GM18867 (cell line): ENCODE results near the gene ATP2A3.
"Not testable (repeated sequence)": the region's sequence is repeated elsewhere in the genome, so short reads cannot be mapped to it uniquely, and the experiment has no call there.

Experiments used
- ATAC-seq: cut with Tn5 transposase; IDR thresholded peaks from one replicate; pipeline ENCODE4 v1.9.1; 2021; ENCODE audit warnings: mild to moderate bottlenecking, moderate library complexity; ENCODE audit not compliant: unreplicated experiment

The ATP2A3 gene

DNA sequence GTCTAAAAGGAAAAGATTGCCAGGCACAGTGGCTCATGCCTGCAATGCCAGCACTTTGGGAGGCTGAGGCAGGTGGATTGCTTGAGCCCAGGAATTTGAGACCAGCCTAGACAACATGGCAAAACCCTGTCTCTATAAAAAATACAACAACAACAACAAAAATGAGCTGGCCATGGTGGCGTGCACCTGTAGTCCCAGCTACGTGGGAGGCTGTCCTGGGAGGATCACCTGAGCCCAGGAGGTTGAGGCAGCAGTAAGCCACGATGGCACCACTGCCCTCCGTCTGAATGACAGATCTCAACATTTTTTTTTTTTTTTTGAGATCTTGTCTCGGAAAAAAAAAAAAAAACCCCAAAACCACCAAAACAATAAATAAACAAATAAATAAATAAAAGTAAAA is 28.1 kb upstream of the ATP2A3 start:
- no peak for ATAC-seq

DNA sequence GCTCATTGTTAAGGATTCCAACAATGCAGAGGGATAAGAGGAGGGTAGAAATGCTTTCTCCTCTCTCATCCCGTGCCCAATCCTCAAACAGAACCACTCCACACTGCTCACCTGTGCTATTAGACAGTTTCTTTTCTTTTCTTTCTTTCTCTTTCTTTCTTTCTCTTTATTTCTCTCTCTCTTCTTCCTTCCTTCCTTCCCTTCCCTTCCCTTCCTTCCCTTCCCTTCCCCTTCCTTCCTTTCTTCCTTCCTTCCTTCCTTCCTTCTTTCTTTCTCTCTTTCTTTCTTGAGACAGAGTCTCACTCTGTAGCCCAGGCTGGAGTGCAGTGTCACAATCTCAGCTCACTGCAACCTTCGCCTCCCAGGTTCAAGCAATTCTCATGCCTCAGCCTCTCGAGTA is 27.5 kb upstream of the ATP2A3 start:
- not testable (repeated sequence) for ATAC-seq

DNA sequence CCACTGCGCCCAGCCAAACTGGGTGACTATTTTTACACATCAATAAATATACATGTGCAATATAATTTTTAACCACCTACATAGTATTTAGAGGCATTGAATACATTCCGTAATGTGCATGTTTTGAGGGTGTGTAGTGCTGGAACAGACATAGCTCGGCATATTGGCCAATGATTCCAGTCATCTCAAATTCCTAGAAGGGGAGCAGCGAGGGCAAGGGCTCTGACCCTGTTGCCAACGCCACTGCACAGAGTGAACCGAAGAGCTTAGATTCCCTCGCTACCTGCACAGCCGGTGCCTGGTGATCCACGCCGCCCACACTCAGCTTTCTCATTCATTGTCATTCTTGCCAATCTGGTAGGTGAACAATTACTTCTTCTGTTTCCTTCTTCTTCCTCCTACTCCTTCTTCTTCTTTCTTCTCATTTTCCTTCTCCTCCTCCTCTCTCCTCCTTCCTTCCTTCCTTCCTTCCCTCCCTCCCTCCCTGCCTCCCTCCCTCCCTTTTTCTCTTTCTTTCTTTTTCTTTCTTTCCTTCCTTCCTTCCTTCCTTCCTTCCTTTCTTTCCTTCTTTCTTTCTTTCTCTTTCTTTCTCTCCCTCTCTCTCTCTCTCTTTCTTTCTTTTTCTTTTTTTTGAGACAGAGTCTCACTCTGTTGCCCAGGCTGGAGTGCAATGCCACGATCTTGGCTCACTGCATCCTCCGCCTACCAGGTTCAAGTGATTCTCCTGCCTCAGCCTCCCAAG is 26.3 kb upstream of the ATP2A3 start:
- no peak for ATAC-seq

DNA sequence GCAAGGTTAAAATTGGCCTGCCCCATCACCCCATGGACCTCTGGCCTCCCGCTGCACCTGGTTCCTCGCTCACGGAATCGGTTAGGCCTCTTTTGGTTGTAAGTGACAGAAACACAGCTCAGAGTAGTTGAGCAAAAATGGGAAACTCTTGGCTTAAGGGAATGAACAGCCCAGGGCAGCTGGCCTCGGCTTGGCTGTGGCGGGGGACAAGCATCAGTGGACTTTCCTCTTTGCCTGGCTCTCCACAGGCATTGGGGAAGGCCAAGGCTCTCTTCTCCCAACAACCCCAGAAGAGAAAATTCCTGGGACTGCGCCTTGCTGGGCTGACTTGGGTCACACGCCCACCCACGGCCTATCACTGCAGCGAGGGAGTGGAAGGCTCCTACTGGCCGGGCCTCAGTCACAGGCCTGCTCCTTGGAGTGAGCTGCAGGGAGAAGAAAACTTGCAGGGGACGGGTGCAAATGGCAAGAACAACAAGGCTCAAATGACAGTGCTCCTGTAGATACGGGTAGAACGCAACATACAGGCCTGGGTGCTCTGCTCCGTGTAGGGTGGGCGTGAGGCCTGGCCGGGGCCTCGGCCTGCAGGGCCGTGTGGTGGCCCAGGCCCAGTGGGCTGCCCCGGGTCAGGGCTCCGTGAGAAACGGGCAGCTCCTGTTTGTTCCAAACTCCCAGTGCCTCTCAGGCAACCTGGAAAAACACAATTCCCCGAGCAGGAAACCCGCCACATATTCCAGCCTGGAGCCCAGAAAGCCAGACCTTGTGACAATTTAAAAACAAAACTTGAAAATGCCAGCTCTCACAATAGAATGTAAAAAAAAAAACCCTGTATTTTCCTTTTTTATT is 25.0 kb upstream of the ATP2A3 start:
- ATAC-seq = no peak

DNA sequence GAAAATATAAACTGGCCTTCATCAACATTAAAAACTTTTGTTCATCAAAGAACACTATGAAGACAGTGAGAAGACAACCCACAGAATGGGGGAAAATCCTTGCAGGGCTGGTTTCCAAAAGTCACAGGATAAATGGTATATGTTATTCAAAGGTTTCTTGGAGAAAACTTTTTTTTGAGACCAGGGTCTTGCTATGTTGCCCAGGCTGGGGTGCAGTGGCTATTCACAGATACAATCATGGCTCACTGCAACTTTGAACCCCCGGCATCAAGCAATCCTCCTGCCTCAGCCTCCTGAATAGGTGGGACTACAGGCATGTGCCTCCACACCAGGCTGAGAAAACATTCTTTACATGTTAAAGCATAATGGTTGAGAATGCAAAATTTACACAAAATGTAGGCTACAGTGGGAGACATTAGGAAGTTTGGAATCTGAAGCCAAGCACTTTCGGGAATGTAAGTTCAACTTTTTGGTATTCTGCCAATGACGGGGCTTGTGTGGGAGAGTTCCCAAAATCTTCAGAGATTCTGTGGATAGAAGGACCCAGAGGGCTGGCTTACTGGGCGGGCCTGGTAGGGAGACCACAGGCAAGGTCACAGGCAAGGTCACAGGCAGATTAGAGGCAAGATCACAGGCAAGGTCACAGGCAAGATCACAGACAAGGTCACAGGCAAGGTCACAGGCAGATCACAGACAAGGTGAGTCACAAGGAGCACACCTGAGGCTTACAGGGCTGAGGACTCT is 24.2 kb upstream of the ATP2A3 start:
- ATAC-seq = no peak

DNA sequence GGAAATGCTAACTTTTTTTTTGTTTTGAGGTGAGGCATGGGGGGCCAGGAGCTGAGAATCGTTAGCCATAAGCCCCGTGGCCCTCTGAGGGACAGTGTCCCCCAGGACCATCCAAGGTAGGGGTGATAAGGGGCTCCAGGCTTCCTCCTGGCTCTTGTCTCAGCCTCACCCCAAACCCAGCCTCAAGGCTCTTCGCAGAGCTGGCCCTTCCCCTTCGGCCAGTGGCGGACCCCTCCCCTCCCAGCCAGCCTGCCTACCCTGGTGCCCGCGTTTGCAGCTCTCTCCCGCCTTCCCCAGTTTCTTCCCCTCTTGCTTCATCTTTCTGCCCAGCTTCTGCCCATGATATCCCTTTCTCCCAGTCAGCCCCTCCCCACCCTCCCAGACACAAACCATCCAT is 22.7 kb upstream of the ATP2A3 start:
- ATAC-seq = no peak

DNA sequence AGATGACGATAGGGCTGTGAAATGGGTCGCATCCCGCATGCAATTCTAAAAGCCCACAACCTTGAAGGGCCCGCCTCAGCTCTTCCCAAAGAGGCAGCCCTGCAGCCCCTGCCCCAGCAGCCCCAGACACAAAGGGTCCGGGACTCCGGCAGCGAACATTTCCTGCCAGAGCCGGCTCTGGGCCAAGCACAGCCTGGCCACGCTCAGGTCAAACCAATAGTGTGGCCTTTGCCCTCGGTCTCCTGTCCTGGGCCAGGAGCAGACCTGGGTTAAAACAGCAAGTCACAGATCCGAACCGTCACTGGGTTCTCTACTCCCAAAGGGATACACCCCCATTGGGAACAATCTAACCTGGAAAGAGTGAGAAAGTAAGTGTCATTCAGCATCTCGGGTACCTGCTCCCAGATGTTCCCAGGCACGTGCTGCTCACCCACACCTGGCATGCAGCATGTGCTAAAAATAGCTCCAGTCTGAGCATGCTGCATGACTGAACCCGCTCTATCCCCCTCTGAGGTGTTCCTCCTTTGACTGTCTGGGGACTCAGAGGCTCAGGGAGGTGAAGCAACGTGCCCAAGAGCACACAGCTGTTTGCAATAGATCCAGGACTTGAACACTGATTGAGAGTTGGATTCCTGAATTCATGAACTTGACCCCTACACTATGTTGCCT is 22.2 kb upstream of the ATP2A3 start:
- ATAC-seq = no peak

DNA sequence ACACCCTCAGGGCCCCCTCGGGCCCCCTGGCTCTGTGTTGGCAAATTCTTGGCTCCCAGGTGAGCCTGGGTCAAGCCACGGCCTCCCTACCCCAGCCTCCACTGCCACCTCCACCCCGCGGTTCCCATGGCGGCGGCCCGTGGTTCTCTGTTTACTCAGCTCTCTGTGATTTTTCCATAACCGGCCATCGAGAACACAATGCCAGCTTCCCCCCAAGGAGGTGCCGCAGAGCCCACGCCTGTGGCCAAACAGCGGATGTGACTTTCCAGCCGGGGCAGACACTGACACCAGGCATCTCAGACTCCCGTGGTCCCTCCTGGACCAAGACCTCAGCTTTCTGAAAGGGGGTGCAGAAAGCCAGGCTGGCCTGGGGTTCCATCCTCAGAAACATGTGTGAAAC is 21.6 kb upstream of the ATP2A3 start:
- ATAC-seq = no peak

DNA sequence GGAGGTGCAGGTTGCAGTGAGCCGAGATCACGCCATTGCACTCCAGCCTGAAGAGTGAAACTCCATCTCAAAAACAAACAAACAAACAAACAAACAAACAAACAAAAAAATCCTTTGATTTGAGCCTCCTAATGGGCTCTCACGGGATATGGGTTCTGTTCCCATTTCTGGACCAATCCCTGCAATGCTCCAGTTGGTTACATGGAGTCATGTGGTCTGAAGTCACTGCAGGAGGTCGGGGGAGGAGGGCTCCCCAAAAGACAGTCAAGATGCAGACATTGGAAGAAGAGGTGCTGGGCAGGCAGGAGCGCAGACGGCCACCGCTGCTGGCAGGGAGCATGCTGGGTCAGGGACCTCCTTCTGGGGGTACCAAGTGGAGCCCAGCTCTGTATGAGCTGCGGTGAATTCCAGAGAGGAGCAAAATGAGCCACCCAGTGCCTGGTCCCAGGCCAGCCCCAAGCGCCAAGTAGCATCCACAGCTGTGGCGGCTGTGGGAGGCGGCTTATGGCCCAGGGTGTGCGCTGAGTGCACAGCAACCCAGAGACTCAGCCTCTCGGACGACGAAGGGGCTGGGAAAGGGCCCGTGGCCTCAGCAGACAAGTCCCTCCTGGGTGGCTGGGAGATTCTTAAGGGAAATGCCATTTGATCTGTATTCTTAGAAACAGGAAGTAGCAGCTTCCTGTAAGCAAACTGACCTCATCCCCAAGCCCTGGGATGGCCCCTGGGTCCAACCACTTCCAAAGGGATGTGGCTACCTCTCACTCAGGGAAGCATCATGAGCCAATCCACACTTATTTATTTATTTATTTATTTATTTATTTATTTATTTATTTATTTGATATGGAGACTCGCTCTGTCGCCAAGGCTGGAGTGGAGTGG is 19.6 kb upstream of the ATP2A3 start:
- ATAC-seq = no peak

DNA sequence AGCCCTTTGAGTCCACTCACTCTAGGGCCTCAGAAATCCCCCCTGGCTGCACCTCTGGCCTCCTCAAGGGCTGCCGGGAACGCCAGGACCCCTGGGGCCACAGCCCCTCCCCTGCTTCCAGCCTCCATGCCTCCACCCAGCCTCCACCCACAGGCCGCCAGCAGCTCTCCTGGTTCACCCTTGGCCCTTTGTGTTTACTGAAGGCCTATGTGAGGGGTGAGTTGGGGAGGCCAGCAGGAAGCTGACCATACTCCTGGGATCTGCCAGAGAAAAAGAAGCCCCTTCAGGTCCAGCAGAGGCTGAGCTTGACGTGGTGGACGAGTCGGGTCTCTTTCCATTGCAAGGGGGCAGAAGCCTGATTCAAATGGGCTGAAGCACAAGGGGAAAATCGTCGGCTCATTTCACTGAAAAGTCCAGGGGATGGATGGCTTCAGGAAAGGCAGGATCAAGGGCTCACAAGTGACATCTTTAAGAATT is 18.3 kb upstream of the ATP2A3 start:
- ATAC-seq = no peak

DNA sequence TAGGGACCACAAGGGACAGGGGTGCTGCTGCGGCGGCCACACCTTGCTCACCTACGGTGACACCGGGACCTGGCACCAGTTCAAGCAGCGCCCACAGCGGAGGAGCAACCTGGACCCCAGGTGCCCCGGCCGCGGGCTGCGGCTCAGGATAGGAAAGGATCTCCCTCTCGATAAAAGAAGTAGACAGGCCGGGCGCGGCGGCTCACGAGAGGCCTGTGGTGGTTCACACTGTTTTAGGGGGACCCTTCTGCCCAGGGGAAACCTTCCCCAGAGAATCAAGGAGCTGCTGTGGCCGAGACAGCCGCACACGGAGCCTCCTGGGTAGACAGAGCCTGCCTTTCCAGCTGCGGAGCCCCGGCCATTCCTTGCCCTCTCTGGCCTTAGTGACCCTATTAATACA is 17.9 kb upstream of the ATP2A3 start:
- no peak for ATAC-seq

DNA sequence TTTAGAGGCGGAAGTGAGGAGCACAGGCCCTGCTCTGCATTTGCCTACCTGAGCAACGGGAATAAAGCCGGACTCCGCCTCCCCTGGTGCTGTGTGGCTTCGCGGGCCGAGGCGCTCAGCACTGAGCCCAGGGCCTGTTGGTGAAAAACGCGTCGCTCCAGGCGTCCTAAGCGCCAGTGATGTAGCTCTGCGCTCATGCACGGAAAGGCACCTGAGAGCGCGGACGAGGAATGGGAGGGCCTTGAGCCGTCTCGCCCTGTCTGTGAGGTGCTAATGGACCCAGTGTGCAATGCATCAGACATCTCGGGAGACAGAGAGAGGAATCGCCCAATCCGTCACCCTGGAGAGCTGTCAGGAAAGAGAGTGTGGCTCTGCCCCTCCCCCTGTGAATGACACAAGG is 17.2 kb upstream of the ATP2A3 start:
- no peak for ATAC-seq

DNA sequence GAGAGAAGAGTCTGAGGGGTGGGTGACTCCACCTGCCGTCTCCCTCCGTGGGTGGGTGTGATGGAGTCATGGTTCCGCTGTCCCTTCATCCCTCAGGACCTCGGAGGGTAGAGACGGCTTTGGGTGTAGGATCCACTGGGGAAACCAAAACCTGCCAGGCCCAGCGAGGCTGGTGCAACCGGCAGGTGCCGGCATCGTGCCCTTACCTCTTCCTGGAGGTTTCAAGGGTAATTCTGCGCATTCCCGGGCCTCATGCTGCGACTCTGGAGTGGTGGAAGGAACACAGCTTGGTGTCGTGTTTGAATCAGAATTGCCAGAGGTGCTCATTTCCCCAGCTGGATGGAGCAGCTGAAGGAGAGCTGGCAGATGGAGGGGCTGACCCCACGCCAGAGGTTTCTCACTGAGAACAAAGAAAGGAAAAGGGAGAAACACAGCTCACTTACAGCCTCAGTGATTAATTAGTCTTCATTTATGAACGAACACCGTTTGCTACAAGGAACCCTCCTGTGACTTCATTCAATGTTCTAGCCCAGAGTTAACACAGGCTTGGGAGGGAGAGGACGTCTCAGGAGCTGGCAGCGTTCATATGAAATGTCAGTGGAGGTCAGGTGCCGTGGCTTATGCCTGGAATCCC is 16.3 kb upstream of the ATP2A3 start:
- no peak for ATAC-seq

DNA sequence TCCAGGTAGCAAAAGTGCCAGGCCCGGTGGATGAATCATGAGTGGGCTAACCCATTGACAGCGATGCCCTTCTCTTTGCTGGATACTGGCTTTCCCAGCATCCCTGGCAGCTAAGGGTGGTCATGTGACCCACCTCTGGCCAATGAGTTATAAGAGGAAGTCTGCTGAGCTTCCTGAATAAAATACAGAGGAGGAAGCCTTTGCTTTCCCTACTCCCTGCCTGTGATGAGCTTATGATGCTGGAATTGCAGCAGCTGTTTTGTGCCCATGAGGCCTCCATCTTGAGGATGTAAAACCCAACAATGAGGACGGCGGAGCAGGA is 15.0 kb upstream of the ATP2A3 start:
- ATAC-seq = no peak

DNA sequence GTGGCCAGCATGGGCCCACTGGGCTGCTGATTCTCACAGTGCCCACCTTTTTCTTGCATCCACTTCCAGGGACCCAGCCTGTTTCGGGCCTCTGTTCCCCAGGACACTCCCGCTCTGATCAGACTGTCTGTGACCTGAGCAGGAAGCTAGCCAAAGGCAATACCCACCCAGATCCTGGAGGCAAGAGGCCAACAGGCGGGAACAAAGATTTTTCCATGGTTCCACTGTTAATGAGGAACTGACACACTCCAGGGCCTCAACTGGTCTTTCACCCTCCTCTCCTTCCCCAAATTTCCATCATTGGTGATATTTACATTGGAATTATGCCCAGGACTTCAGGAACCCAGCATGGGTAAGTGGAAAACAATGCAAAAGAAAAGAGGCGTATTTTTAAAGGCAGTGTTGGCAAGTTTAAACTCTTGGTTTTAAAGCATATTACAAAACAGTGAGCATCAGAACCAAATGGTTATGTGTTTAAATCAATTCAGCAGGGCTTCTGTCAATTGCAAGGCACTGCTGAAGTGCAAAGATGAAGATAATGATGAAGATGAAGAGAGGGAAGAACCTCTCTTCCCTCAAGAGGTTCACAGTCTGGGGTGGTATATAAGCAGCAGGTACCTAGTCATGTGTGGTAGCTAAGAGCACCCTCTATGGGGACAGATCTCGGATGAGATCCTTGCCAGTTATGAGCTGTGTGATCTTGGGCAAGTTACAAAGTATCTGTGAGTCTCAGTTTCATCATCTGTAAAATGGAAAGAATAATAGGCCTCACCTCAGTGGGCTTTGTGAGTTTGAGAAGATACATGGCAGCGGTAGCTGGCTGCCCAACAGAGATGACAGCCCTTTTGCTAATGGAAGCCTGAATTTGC is 14.4 kb upstream of the ATP2A3 start:
- no peak for ATAC-seq

DNA sequence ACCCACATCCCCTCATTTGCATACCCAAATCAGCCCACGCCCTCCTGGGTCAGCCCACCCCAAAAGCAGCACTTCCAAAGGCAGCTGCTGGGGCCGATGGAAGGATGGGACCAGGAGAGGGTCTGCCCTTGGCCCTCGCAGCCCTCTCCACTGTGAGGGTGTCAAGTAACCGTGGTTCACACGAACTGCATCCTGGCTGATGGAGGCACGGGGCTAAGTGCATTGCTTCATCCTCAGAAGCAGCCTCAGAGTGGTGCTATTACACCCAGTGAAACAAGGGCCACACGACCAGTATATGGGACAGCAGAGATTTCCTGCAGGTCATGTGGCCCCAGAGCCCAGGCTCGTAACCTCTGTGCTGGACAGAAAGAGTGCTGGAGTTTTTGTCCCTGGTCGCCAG is 13.2 kb upstream of the ATP2A3 start:
- ATAC-seq = no peak

DNA sequence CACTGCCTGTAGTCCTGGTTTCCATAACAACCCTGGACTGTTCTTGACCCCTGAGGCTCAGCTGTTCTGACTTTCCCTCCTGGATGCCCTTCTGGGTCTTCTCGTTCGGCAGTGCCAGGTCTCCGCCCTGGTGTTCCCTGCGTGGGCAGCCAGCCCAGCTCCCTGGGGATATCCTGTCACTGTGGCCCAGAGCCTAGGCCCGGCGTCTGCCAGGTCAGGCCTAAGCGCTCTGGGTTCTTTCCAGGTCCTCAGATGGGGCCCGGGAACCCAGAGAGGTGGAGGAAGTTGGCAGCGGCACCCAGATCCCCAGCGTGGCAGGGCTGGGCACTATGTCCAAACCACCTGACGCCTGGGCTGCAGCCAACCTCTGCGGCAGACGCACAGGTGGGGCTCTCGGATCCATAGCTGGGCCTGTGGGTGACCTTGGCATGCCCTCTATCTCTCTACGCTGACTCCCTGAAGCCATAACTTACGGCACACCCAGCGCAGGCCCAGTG is 12.5 kb upstream of the ATP2A3 start:
- ATAC-seq = no peak

DNA sequence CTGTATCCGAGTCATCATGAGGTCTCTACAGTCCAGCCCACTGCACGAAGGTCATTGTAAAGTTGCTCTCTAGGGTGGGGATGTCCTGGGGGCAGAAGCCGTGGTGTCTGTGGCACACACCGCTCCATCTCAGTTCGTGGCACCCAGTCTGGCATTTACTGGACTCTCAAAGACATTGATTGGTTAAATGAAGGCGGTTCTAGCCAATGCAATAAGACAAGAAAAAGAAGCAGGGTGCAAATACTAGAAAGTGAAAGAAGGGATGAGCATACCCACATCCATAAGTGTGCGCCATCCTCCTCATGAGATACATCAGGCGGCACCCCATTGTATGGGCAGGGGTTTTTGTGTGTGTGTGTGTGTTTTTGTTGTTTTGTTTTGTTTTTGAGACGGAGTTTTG is 10.7 kb upstream of the ATP2A3 start:
- ATAC-seq = no peak
